K562 (cell line): ENCODE results near the gene TXNRD1. TPM values are rescaled to one million over a fixed set of nuclear protein-coding genes. Genes with fewer than 3 reads are reported as not detected.
A peak's percentile ranks its signal among the peaks of the same experiment; 100 is the strongest.

ENCODE experiments used
- ATAC-seq: fragments of 200-7000 bp; cut with Tn5 transposase; 3 replicates; pipeline ENCODE4 v1.9.1; 2020; ENCODE audit warnings: moderate library complexity
- BruUV-seq: library from RNA; stranded (reverse); fragments of 400-500 nt; replicated peaks from 2 replicates; lab custom pipeline; 2021; lab: Mats Ljungman, UMichigan
- CTCF ChIA-PET: fragments of 300-600 bp; formaldehyde crosslinking; extraction: SDS; loops from one replicate; lab custom pipeline; 2021; ENCODE audit warnings: low intra/inter-chr PET ratio; lab: Yijun Ruan, JAX
- POLR2A ChIA-PET: fragments of 300-600, 350-650 bp; sonication (Branson Sonifier 250); formaldehyde crosslinking; extraction: SDS; loops from one replicate; lab custom pipeline; 2021; ENCODE audit warnings: antibody characterized with exemption, inconsistent platforms; lab: Yijun Ruan, JAX
- DNase-seq, 4 experiments: peaks; one replicate each; pipeline versions ENCODE4 v3.0.0 to v3.0.0-alpha.2; 2011 to 2018; ENCODE audit warnings: low spot score in 3 of 4, mixed read lengths in 3 of 4; ENCODE audit errors: extremely low read depth in 1 of 4
- FAIRE-seq: peaks from 2 replicates; lab custom pipeline; 2011; peaks lifted over from hg19 to GRCh38; lab: Jason Lieb, UNC
- H2AFZ ChIP-seq: 2 replicates; pipeline ENCODE4 v1.6.0; 2011; ENCODE audit warnings: low read depth, low read length, control low read depth, inconsistent platforms
- H3K27ac ChIP-seq: fragments of 200-600 bp; 3 replicates; pipeline ENCODE4 v1.8.0; 2011; ENCODE audit warnings: low read depth, mild to moderate bottlenecking, control low read depth, inconsistent platforms, low read length, moderate library complexity, mixed read lengths; ENCODE audit errors: extremely low read depth
- H3K27me3 ChIP-seq, 2 experiments: fragments of 300-600 bp in 1 of 2; 2 replicates in 1 of 2; 3 replicates in 1 of 2; pipeline versions ENCODE4 v1.6.0 to v1.8.0; 2011; ENCODE audit warnings: inconsistent platforms in 2 of 2, low read length in 2 of 2, mild to moderate bottlenecking in 1 of 2, mixed read lengths in 1 of 2, moderate library complexity in 1 of 2; ENCODE audit not compliant: control insufficient read depth in 2 of 2, insufficient read depth in 2 of 2
- H3K36me3 ChIP-seq: fragments of 300-600 bp; 3 replicates; pipeline ENCODE4 v1.8.0; 2011; ENCODE audit warnings: mild to moderate bottlenecking, low read length, inconsistent platforms; ENCODE audit not compliant: control insufficient read depth, insufficient read depth
- H3K4me1 ChIP-seq, 2 experiments: fragments of 200-600 bp in 1 of 2; replicated peaks in 1 of 2; 2 replicates in 1 of 2; 3 replicates in 1 of 2; pipeline versions ENCODE4 v1.5.1 to v1.8.0; 2011; ENCODE audit warnings: inconsistent platforms in 2 of 2, low read length in 2 of 2, mild to moderate bottlenecking in 1 of 2, mixed read lengths in 1 of 2, moderate library complexity in 1 of 2; ENCODE audit not compliant: control insufficient read depth in 2 of 2, insufficient read depth in 2 of 2
- H3K4me2 ChIP-seq: 2 replicates; pipeline ENCODE4 v1.6.1; 2011; ENCODE audit warnings: low read length, control low read depth, inconsistent platforms, mixed read lengths; ENCODE audit not compliant: insufficient read depth
- H3K4me3 ChIP-seq: fragments of 200-600 bp; sonication (generic), shearing (Covaris generic); 2 replicates; pipeline ENCODE4 v1.5.1; 2016; ENCODE audit warnings: control low read depth, inconsistent platforms
- H3K79me2 ChIP-seq: fragments of 200-600 bp; 3 replicates; pipeline ENCODE4 v1.8.0; 2011; ENCODE audit warnings: low read length, inconsistent platforms; ENCODE audit not compliant: control insufficient read depth, insufficient read depth
- H3K9ac ChIP-seq, 2 experiments: 2 replicates each; pipeline versions ENCODE4 v1.6.0 to v1.6.1; 2011; ENCODE audit warnings: low read depth in 2 of 2, low read length in 2 of 2, control low read depth in 1 of 2, inconsistent platforms in 1 of 2, mild to moderate bottlenecking in 1 of 2, mixed read lengths in 1 of 2; ENCODE audit not compliant: insufficient read depth in 1 of 2
- H3K9me1 ChIP-seq: one replicate; pipeline ENCODE4 v1.6.0; 2011; ENCODE audit warnings: inconsistent platforms, mild to moderate bottlenecking, low read length, moderate library complexity; ENCODE audit not compliant: control insufficient read depth, insufficient read depth
- H3K9me3 ChIP-seq: replicated peaks from 2 replicates; pipeline ENCODE4 v1.5.1; 2011; ENCODE audit warnings: low read depth, low read length, inconsistent platforms; ENCODE audit not compliant: control insufficient read depth, insufficient read depth
- H4K20me1 ChIP-seq: replicated peaks from 2 replicates; pipeline ENCODE4 v1.6.1; 2011; ENCODE audit warnings: low read length, inconsistent platforms, mixed read lengths; ENCODE audit not compliant: control insufficient read depth, insufficient read depth
- KDM2B ChIP-seq: fragments of 250-450 bp; sonication (Bioruptor Pico); IDR thresholded peaks from 2 replicates; pipeline ENCODE4 v1.8.0; 2021; ENCODE audit warnings: mild to moderate bottlenecking, moderate library complexity
- POLR2A ChIP-seq: fragments of 450-650 bp; conservative IDR thresholded peaks from 2 replicates; pipeline ENCODE4 v1.6.1; 2016
- POLR2AphosphoS2 ChIP-seq: IDR thresholded peaks from 2 replicates; pipeline ENCODE4 v1.6.1; 2012; ENCODE audit warnings: low read length, improper control_type of control experiment
- SREBF1 ChIP-seq: fragments of 150-350 bp; IDR thresholded peaks from 2 replicates; pipeline ENCODE4 v1.6.1; 2014; ENCODE audit warnings: antibody characterized with exemption, low read depth, low read length, borderline replicate concordance
- ZBTB8A ChIP-seq: fragments of 450-650 bp; IDR thresholded peaks from 2 replicates; pipeline ENCODE4 v1.6.1; 2018; ENCODE audit warnings: mild to moderate bottlenecking, moderate library complexity; ENCODE audit not compliant: partially characterized antibody
- WGBS: fragments of 100-300 bp; shearing (Covaris generic); methylation state at CpG from one replicate; pipeline ENCODE4 v1.1.6; 2016; ENCODE audit warnings: low coverage, mixed read lengths; ENCODE audit not compliant: insufficient coverage; ENCODE audit errors: missing lambda C conversion rate; 5-methylcytosine and 5-hydroxymethylcytosine counted together
- in situ Hi-C: fragments of 300-500 bp; cut with MboI; formaldehyde crosslinking; loops from 4 replicates; pipeline ENCODE4 v1.15.0; 2018; ENCODE audit warnings: inconsistent platforms, mixed read lengths
- intact Hi-C: fragments of 100-400 bp; cut with micrococcal nuclease; formaldehyde crosslinking; loops from 2 replicates; pipeline ENCODE4 v1.14.2; 2022
- polyA plus RNA-seq, 8 experiments: library from polyadenylated mRNA; depleted of rRNA in 4 of 8; stranded (reverse) in 5 of 8; unstranded in 3 of 8; fragments of >200 nt; fragmentation: Nextera tagmentation in 2 of 8; fragmentation: Illumina TruSeq in 1 of 8; extraction: Ambion mirVana in 2 of 8; extraction: Trizol in 1 of 8; gene quantifications; 2 replicates each; pipeline versions ENCODE4 v1.2.1 to v1.2.3, GENCODE V29; 2011 to 2014; ENCODE audit warnings: inconsistent platforms in 1 of 8, missing spikeins in 1 of 8
- total RNA-seq, 7 experiments: library from RNA; depleted of rRNA in 6 of 7; stranded (reverse); fragments of >200 nt in 6 of 7; fragmentation: Illumina TruSeq in 2 of 7; extraction: Trizol in 2 of 7; gene quantifications; 2 replicates each; pipeline versions ENCODE4 v1.2.1 to v1.2.3, GENCODE V29; 2011 to 2021; ENCODE audit warnings: low replicate concordance in 1 of 7
- TF ChIP-seq, protein P1 (sequence below): sonication (generic); formaldehyde crosslinking; IDR thresholded peaks from 2 replicates; pipeline ENCODE4 v1.8.0; 2022; ENCODE audit warnings: mild to moderate bottlenecking, missing genetic modification reagents

The TXNRD1 gene
- total and polyA plus RNA-seq, 9 of the 15 experiments (the other 6 are each of a cell fraction or from before 2014, with no cell fraction given): 107 to 189 (median 146) TPM

DNA sequence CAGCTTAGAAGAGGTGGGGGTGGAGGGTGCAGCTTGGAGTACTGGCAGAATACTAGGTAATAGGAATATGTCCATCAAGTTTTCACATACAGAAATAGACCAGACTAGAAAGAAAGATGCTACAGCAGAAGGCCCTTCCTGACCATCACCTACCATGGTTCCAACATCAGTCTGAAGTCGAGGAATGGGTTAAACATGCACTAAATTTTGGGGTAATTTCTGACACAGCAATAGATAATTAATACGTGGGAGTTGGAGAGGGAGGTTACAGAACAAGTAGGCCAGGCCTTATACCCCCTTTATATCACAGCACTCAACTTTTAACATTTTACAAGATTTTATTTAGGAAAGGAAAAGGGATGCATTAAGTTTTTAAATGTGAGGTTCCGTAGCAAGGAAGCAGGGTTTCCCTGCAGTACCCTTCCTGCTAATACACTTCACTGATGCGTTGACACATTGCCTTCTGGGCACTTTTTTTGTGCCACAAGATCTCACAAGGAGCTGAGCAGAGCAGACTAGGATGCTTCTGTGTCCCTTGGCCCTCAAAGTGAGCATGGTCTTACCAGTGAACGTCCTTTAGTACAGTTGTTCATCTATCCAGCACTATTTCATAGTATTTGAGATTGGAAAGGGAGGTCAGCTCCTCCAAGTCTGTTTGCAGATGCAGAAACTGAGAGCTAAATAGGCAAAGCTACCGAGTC is 138.7 kb downstream of the TXNRD1 start:
- Histone ChIP-seq H3K4me2 (no peak overlapping the region), H2AFZ (no peak overlapping the region), H3K9me3 (no peaks in the 10 kb centered on the region), H3K79me2 (no peaks in the 10 kb centered on the region), H3K4me3 (no peak overlapping the region), H4K20me1 (no peaks in the 10 kb centered on the region; the same call in 1 of the 2 replicates), H3K4me1 (no peaks in the 10 kb centered on the region; a peak in 1 of 5 replicates), H3K27me3 (no peaks in the 10 kb centered on the region), H3K9ac (no peak overlapping the region), H3K9me1 (no peaks in the 10 kb centered on the region), H3K27ac (no peak overlapping the region), H3K36me3 (peaks cover 42% of the 10 kb centered on the region; the same call in 2 of the 3 replicates)
- intact Hi-C loops (loop anchor here (10.0 kb wide), 1 partner anchor 300 kb away; the partner anchor contains the start of gene GLT8D2), in situ Hi-C loops (loop anchor here (10.0 to 25.0 kb wide), 2 partner anchors 460 to 1033 kb away; no protein-coding TSS in a partner anchor)
- DNase-seq (no peak), ATAC-seq (no peak), FAIRE-seq (no peak)
- CTCF ChIA-PET: no interaction called here
- TF ChIP-seq POLR2A (0 out of 2 replicates have a peak, but pooled peaks have one; percentile 8), KDM2B (no peak)
- no TSS peak for BruUV-seq
- POLR2A ChIA-PET: interaction anchor here (0.6 to 0.8 kb wide), 2 partner anchors 218 to 268 kb away, joined by 3 read pairs; no protein-coding TSS in a partner anchor
- 71% methylated on average over 6 of the region's 6 CpGs for WGBS

- WGBS: 90% methylated on average over 7 of the region's 7 CpGs
- H3K36me3 ChIP-seq: peaks cover 35% of the 10 kb centered on the region; the same call in 2 of the 3 replicates
- no peaks in the 10 kb centered on the region; a peak in 1 of 5 replicates for H3K4me1 ChIP-seq
- no peak overlapping the region for H2AFZ ChIP-seq
- no peaks in the 10 kb centered on the region for H3K27me3 ChIP-seq
- no peaks in the 10 kb centered on the region for H3K79me2 ChIP-seq
- no peaks in the 10 kb centered on the region for H3K9me3 ChIP-seq
- BruUV-seq: no TSS peak
- no peak overlapping the region for H3K27ac ChIP-seq
- no peak overlapping the region for H3K9ac ChIP-seq
- DNase-seq (no peak), FAIRE-seq (no peak), ATAC-seq (no peak)
- H3K4me3 ChIP-seq: no peak overlapping the region
- no peak overlapping the region for H3K4me2 ChIP-seq
- TF ChIP-seq SREBF1 (no peak), ZBTB8A (no peak), POLR2AphosphoS2 (peak; percentile 75; the same call in 1 of the 2 replicates)
- TF ChIP-seq, protein P1, sequence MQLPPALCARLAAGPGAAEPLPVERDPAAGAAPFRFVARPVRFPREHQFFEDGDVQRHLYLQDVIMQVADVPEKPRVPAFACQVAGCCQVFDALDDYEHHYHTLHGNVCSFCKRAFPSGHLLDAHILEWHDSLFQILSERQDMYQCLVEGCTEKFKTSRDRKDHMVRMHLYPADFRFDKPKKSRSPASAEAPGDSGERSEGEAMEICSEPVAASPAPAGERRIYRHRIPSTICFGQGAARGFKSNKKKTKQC (CRISPR knock-in tag): no peak
- ChIA-PET POLR2A (no interaction called here), CTCF (no interaction called here)
- in situ Hi-C loops: loop anchor here (10.0 to 25.0 kb wide), 2 partner anchors 460 to 1032 kb away; no protein-coding TSS in a partner anchor
- no peaks in the 10 kb centered on the region for H3K9me1 ChIP-seq
- H4K20me1 ChIP-seq: no peaks in the 10 kb centered on the region; the same call in 1 of the 2 replicates
- intact Hi-C loops: loop anchor here (5.0 to 10.0 kb wide), 2 partner anchors 300 to 473 kb away; partner anchors contain the start of gene GLT8D2
Measured at GRCh38 chr12:104354868-104355570, 139.4 kb downstream of the TXNRD1 start.
